Hepatocyte (in vitro differentiated cells): Measurements from ENCODE around the gene PHF2. TPM values are rescaled to one million over a fixed set of nuclear protein-coding genes. Genes with fewer than 3 reads are reported as not detected.

ENCODE experiments used
- DNase-seq: peaks from one replicate; pipeline ENCODE4 v3.0.0-alpha.2; 2016; ENCODE audit warnings: low spot score
- H2AFZ ChIP-seq: fragments of 200-600 bp; sonication (generic); 2 replicates; pipeline ENCODE4 v1.6.0; 2016; ENCODE audit warnings: antibody characterized with exemption, mild to moderate bottlenecking
- H3K27ac ChIP-seq: fragments of 200-600 bp; sonication (generic); 2 replicates; pipeline ENCODE4 v1.5.1; 2016; ENCODE audit warnings: mild to moderate bottlenecking
- H3K27me3 ChIP-seq: fragments of 200-600 bp; sonication (generic); 2 replicates; pipeline ENCODE4 v1.6.1; 2016
- H3K36me3 ChIP-seq: fragments of 200-600 bp; sonication (generic); replicated peaks from 2 replicates; pipeline ENCODE4 v1.5.1; 2016; ENCODE audit warnings: low read depth; ENCODE audit not compliant: insufficient read depth
- H3K4me1 ChIP-seq: fragments of 200-600 bp; sonication (generic); 2 replicates; pipeline ENCODE4 v1.5.1; 2016; ENCODE audit warnings: mild to moderate bottlenecking, moderate library complexity; ENCODE audit not compliant: insufficient read depth
- H3K4me2 ChIP-seq: fragments of 200-600 bp; sonication (generic); 2 replicates; pipeline ENCODE4 v1.6.0; 2016
- H3K4me3 ChIP-seq: fragments of 200-600 bp; sonication (generic); 2 replicates; pipeline ENCODE4 v1.5.1; 2016; ENCODE audit warnings: mild to moderate bottlenecking
- H3K79me2 ChIP-seq: fragments of 200-600 bp; sonication (generic); 2 replicates; pipeline ENCODE4 v1.6.0; 2017; ENCODE audit warnings: mild to moderate bottlenecking
- H3K9me2 ChIP-seq: fragments of 200-600 bp; sonication (generic); replicated peaks from 2 replicates; pipeline ENCODE4 v1.6.0; 2017; ENCODE audit warnings: mild to moderate bottlenecking; ENCODE audit not compliant: insufficient read depth
- H3K9me3 ChIP-seq: fragments of 200-600 bp; sonication (generic); 2 replicates; pipeline ENCODE4 v1.5.1; 2016; ENCODE audit warnings: low read depth, mild to moderate bottlenecking
- H4K20me1 ChIP-seq: fragments of 200-600 bp; sonication (generic); 2 replicates; pipeline ENCODE4 v1.6.0; 2016; ENCODE audit warnings: mild to moderate bottlenecking; ENCODE audit not compliant: insufficient read depth, poor library complexity, severe bottlenecking
- CTCF ChIP-seq: fragments of 200-600 bp; sonication (generic); IDR thresholded peaks from 2 replicates; pipeline ENCODE4 v1.5.1; 2016; ENCODE audit warnings: antibody characterized with exemption, mild to moderate bottlenecking; ENCODE audit not compliant: poor library complexity
- EZH2 ChIP-seq: fragments of 200-600 bp; sonication (generic); IDR thresholded peaks from 2 replicates; pipeline ENCODE4 v1.6.1; 2016; ENCODE audit warnings: antibody characterized with exemption, mild to moderate bottlenecking, borderline replicate concordance
- EZH2phosphoT487 ChIP-seq: fragments of 200-600 bp; sonication (generic); IDR thresholded peaks from one replicate; pipeline ENCODE4 v1.6.1; 2018; ENCODE audit warnings: antibody characterized with exemption, mild to moderate bottlenecking, low read depth, moderate library complexity; ENCODE audit not compliant: unreplicated experiment, severe bottlenecking
- WGBS: methylation state at CpG from one replicate; pipeline ENCODE4 v1.1.6; 2016; ENCODE audit warnings: low lambda C conversion rate; ENCODE audit errors: missing lambda C conversion rate; 5-methylcytosine and 5-hydroxymethylcytosine counted together
- polyA plus RNA-seq: library from polyadenylated mRNA; unstranded; fragments of >200 nt; fragmentation: Nextera tagmentation; extraction: Ambion mirVana; gene quantifications from 2 replicates; pipeline ENCODE4 v1.2.1, GENCODE V29; 2016
- total RNA-seq: library from RNA; depleted of rRNA; stranded (reverse); fragments of >200 nt; gene quantifications from 2 replicates; pipeline ENCODE4 v1.2.3, GENCODE V29; 2014

PHF2 gene
- total and polyA plus RNA-seq, 2 experiments from 2014 or later: 10.5 to 19.8 TPM

GRCh38 chr9:93655621-93656425 lies 79.4 kb downstream of the PHF2 start:
- H2AFZ ChIP-seq: no peak overlapping the region
- no peaks in the 10 kb centered on the region for H4K20me1 ChIP-seq
- 97% methylated on average over 22 of the region's 22 CpGs for WGBS
- no peaks in the 10 kb centered on the region for H3K9me2 ChIP-seq
- no peaks in the 10 kb centered on the region for H3K4me1 ChIP-seq
- no peaks in the 10 kb centered on the region for H3K27me3 ChIP-seq
- H3K27ac ChIP-seq: no peak overlapping the region
- no peak for DNase-seq
- H3K36me3 ChIP-seq: no peaks in the 10 kb centered on the region
- no peak for TF ChIP-seq EZH2
- no peak for TF ChIP-seq EZH2phosphoT487
- TF ChIP-seq CTCF: no peak
- H3K4me2 ChIP-seq: no peak overlapping the region
- no peak overlapping the region for H3K4me3 ChIP-seq
- no peaks in the 10 kb centered on the region for H3K9me3 ChIP-seq
- H3K79me2 ChIP-seq: no peaks in the 10 kb centered on the region

- Histone ChIP-seq H3K9me2 (no peaks in the 10 kb centered on the region), H4K20me1 (no peaks in the 10 kb centered on the region), H3K9me3 (no peaks in the 10 kb centered on the region), H3K79me2 (no peaks in the 10 kb centered on the region), H2AFZ (no peak overlapping the region), H3K27ac (no peak overlapping the region), H3K36me3 (no peaks in the 10 kb centered on the region), H3K27me3 (no peaks in the 10 kb centered on the region), H3K4me1 (no peaks in the 10 kb centered on the region), H3K4me3 (no peak overlapping the region), H3K4me2 (no peak overlapping the region)
- TF ChIP-seq CTCF (no peak), EZH2phosphoT487 (no peak)
- 98% methylated on average over 16 of the region's 16 CpGs for WGBS
- no peak for DNase-seq
Measured at GRCh38 chr9:93656426-93657239, 80.2 kb downstream of the PHF2 start.

- H3K36me3 ChIP-seq: no peaks in the 10 kb centered on the region
Measured at GRCh38 chr9:93657331-93658111, 81.1 kb downstream of the PHF2 start.

More at GRCh38 chr9:93657331-93658111, 81.1 kb downstream of the PHF2 start:
- no peaks in the 10 kb centered on the region for H3K27me3 ChIP-seq
- H3K4me3 ChIP-seq: no peak overlapping the region
- no peak for DNase-seq
- no peak for TF ChIP-seq EZH2
- no peak for TF ChIP-seq EZH2phosphoT487
- no peak for TF ChIP-seq CTCF
- H3K9me3 ChIP-seq: no peaks in the 10 kb centered on the region
- H3K4me1 ChIP-seq: no peaks in the 10 kb centered on the region
- no peaks in the 10 kb centered on the region for H3K9me2 ChIP-seq
- H3K4me2 ChIP-seq: no peak overlapping the region
- no peaks in the 10 kb centered on the region for H4K20me1 ChIP-seq
- no peak overlapping the region for H3K27ac ChIP-seq
- H3K79me2 ChIP-seq: no peaks in the 10 kb centered on the region
- WGBS: over 99% methylated on average over 8 of the region's 8 CpGs
- no peak overlapping the region for H2AFZ ChIP-seq
